Retinal pigment epithelial cell (primary cell): ENCODE data around the gene XYLT1.
A peak's percentile ranks its signal among the peaks of the same experiment; 100 is the strongest.

Source experiments
- DNase-seq: peaks from one replicate; pipeline ENCODE4 v3.0.0-alpha.2; 2010; ENCODE audit warnings: low read depth
- H3K4me3 ChIP-seq: 2 replicates; pipeline ENCODE4 v1.5.1; 2011; ENCODE audit warnings: mild to moderate bottlenecking, low read length, control low read depth, moderate library complexity
- TF ChIP-seq, protein P1 (sequence below): conservative IDR thresholded peaks from 2 replicates; pipeline ENCODE4 v1.5.1; 2011; ENCODE audit warnings: low read depth, low read length, control low read depth, inconsistent platforms

Gene XYLT1

DNA sequence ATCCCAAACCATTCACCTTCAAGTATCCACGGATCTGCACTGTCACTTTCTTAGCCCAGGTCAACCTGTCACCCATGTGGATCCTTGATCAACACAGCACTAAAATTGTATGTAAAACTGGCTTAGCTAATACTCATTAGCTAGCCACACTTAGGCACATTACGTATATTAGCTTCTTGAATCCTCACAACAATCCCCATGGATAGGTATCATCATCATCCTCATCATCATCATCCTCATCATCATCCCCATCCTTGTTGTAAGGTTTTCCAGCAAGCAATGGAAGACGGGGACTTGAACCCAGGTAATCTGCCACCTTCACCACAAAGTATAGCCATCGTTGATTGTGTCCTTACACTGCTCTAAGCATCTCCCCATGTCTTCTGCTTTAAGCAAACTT is 184.3 kb downstream of the XYLT1 start:
- TF ChIP-seq, protein P1, sequence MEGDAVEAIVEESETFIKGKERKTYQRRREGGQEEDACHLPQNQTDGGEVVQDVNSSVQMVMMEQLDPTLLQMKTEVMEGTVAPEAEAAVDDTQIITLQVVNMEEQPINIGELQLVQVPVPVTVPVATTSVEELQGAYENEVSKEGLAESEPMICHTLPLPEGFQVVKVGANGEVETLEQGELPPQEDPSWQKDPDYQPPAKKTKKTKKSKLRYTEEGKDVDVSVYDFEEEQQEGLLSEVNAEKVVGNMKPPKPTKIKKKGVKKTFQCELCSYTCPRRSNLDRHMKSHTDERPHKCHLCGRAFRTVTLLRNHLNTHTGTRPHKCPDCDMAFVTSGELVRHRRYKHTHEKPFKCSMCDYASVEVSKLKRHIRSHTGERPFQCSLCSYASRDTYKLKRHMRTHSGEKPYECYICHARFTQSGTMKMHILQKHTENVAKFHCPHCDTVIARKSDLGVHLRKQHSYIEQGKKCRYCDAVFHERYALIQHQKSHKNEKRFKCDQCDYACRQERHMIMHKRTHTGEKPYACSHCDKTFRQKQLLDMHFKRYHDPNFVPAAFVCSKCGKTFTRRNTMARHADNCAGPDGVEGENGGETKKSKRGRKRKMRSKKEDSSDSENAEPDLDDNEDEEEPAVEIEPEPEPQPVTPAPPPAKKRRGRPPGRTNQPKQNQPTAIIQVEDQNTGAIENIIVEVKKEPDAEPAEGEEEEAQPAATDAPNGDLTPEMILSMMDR = no peak
- no peak overlapping the region for H3K4me3 ChIP-seq
- DNase-seq = no peak

DNA sequence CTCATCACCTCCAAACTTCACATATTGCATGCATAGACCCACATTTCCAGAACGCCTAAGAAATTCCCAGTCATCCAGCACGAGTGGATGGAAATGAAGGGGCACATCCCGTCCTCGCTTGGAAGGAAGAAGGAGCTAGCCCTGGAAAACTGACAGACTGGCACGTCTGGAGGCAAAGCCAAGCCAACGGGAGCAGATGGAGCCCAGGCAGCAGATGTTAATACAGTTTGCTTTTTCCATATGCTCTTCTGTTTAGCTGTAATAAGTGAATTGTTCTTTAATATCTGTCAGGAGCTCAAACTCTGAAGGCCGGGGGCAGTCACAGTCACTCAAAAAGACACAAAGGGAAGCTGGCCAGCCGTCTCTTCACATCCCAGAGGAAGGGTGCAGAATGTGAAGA is 187.7 kb downstream of the XYLT1 start:
- TF ChIP-seq, protein P1 = no peak
- DNase-seq = no peak
- no peak overlapping the region for H3K4me3 ChIP-seq

DNA sequence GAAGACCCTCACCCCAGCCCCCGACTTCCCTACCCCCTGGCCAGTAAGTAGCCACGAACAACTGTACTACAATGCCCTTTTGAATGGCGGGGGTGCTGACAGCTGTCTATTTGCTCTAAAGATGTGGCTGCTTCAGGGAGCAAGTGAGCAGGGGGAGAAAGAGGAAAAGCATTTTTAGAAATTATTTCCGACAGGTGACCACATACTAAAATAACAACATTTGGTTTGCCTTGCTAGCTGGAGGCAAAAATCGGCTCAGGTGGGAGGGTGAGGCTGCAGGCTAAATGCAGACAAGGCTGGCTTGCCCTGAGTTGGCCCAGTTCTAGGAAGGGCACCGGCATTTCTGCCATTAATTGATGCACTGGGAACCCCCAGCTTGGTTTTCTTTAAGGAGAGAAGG is 188.5 kb downstream of the XYLT1 start:
- H3K4me3 ChIP-seq = no peak overlapping the region
- TF ChIP-seq, protein P1 = no peak
- no peak for DNase-seq

DNA sequence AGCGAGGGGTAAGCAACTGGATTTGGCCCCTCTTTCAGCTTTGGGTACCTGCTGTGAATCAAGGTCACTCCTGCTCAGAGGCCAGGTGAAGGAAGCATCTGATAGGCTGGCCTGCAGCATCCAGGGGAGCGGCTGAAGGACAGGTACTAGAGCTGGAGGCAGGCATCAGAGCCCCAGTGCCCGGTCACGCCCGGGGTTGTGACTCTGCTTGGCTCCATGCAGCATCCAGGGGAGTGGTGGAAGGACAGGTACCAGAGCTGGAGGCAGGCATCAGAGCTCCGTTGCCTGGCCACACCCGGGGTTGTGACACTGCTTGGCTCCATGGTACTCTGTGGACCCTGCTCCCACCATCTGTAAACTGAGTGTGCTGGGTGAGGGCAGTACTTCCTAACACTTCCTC is 189.7 kb downstream of the XYLT1 start:
- TF ChIP-seq, protein P1 = no peak
- DNase-seq = no peak
- no peak overlapping the region for H3K4me3 ChIP-seq

DNA sequence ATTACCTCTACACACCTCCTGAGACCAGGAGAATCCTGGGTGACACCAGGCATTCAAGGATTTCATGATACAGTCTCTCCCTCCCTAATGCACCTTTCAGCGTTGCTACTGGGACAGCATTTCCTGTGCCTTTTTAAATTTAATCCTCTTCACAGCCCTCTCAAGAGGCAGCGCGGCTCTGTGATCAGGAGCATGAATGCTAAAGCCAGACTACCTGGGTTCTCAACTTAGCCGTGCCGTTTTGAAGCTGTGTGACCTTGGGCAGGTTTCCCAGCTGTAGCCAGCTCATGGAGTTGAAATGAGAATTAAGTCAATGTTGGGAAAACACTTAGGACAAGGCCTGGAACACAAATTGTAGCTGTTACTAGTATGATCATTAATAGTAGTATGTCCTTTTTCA is 191.8 kb downstream of the XYLT1 start:
- no peak for DNase-seq
- TF ChIP-seq, protein P1 = no peak
- H3K4me3 ChIP-seq = no peak overlapping the region

DNA sequence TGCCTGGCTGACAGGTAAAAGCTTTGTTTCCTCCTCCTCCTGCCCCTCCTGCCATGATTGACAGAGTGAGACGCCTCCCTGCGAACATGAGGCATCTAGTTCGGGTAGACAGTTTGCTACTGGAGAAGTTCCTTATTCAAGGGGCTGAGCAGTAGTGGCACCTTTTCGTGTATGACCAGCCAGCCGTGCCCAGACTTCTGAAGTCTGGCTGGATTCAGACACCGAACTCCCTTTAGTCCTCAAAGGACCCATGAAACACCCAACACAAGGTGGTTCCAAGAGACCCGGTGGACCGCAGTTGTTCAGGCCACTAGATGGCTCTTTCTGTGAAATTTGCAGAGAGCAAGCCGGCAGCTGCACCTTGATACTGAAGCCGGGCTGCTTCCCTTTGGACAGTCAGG is 192.8 kb downstream of the XYLT1 start:
- H3K4me3 ChIP-seq = no peak overlapping the region
- TF ChIP-seq, protein P1 = peak; percentile 47
- no peak for DNase-seq

DNA sequence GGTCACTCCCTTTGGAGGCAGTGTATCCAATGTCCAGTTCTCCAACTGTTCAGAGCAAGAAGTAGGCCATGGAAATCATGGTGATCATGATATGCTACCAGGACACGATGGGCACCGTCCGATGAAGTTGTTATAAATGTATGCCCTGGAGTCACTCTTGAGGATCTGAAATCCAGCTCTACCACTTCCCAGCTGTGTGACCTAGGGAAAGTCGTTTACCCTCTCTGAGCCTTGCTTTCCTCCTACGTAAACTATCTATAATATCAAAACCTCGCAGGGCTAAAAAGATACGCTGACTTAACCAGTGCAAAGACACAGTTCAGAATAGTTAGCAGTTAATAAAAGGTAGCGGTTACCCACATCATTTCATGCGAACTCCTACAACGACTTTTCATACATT is 194.2 kb downstream of the XYLT1 start:
- DNase-seq = no peak
- TF ChIP-seq, protein P1 = no peak
- H3K4me3 ChIP-seq = no peak overlapping the region
